Adipose tissue (tissue), 3 donors: ENCODE data around the gene SLC35F3. TPM values are rescaled to one million over a fixed set of nuclear protein-coding genes. Genes with fewer than 3 reads are reported as not detected.
"Not testable (repeated sequence)": the region's sequence is repeated elsewhere in the genome, so short reads cannot be mapped to it uniquely, and the experiment has no call there.

Experiments
- H3K27ac ChIP-seq: one replicate; pipeline ENCODE4 v1.5.1; 2013; ENCODE audit warnings: low read depth, low read length
- WGBS, 3 donors: extraction: QIAGEN DNeasy Blood & Tissue Kit; methylation state at CpG; one replicate each; pipeline ENCODE4 v1.1.7; 2013; 5-methylcytosine and 5-hydroxymethylcytosine counted together
- polyA plus RNA-seq, 3 donors: library from polyadenylated mRNA; stranded (reverse); fragments of 200-250 nt; gene quantifications; one replicate each; pipeline ENCODE4 v1.2.3, GENCODE V29; 2013
- donor health status: healthy with polysubstance abuse.
- donor health status: Bipolar disorder and iron deficiency.
- donor health status: healthy.

SLC35F3 gene
- polyA plus RNA-seq, 3 donors = 0.03 to 4.0 TPM; not detected in 1

DNA sequence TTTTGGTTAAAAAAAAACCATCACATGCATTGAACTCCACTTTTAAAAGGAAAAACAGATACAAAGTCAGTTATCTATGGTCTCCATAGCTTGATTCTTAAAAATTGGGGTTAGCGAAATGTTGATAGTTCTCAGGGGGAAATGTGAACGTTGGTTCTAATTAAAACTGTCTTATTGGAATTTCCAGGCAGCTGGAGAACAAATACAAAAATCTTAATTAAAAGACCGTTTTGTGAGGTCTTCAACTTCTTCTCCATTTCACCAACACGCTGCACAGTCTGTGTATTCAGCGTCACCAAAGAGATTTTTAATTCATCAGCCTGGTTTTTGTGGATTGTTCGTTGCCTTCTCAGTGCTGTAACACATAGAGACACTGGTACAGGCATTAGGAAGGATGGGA, 369.5 kb downstream of the SLC35F3 start:
- 83 to 89% (median 87%) methylated on average over 6 of the region's 6 CpGs for WGBS, 3 donors
- H3K27ac ChIP-seq = no peak overlapping the region

DNA sequence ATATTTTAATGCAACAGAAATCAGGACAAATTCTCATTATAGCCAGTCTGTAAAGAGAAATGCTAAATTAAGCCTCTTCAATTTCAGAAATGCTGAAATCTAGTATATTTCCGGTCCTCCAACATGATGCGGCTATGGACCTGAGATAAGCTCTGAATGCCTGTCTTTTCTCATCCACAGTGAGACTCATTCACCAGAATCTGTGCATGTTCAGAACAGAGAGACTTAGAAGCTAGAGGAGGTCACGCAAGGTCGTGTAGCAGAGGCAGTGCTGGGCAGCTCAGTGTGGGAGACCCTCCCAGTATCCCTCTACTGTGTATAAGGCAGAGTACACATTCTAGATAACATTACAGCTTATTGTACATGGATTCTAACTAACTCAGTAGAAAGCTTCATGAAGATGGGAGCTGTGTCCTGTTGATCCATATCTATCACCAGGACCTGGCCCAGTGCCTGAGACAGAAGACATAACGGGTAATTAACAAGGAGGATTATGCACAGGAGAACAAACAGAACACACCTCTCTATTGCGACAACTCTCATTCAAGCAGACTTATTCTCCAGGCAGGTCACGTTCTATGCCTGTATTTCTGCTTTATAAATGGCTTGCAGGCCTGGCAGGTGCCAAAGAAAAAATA, 371.8 kb downstream of the SLC35F3 start:
- 73 to 81% (median 78%) methylated on average over 7 of the region's 7 CpGs for WGBS, 3 donors
- H3K27ac ChIP-seq = no peak overlapping the region

DNA sequence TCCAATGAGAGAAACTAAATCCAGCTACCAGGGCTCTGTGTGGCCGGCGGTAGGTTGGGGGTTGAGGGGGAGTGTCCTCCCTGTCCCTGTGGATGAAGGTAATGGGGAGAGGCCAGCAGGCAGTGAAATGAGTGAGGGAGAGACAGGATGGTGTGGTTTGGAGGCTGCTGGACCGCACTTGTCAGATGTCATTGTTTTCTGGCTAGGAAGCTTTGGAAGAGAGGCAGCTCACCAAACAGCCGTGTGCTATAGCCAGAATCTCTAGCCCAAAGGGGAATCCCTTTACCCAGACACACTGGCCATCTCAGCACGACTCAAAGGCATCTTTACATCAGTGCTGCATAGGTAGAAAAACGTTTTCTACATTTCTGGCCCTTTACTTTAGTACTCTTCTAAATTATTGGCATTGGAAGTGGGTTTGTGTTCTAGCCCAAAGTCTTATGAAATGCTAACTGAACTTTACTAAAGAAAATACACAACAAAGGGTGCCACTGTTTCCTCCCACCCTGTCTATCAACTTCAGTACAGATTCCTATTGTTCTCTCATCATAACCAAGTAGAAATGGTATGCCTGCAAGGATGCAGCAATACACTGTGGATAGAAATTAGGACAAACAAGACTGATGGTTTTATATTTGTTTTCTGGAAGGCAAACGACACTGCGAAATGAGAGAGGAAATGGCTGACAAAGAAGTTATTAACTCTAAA, 372.8 kb downstream of the SLC35F3 start:
- no peak overlapping the region for H3K27ac ChIP-seq
- WGBS, 3 donors = 56 to 70% (median 64%) methylated on average over 8 of the region's 8 CpGs

- no peak overlapping the region for H3K27ac ChIP-seq
- WGBS, 3 donors = 79 to 94% (median 85%) methylated on average over 1 of the region's 1 CpG
Observed at GRCh38 chr1:234279021-234279420, 374.5 kb downstream of the SLC35F3 start.

- no peak overlapping the region for H3K27ac ChIP-seq
- 81 to 85% (median 84%) methylated on average over 4 of the region's 4 CpGs for WGBS, 3 donors
Observed at GRCh38 chr1:234280500-234280899, 376.0 kb downstream of the SLC35F3 start.

- no peak overlapping the region for H3K27ac ChIP-seq
- 74 to 89% (median 79%) methylated on average over 12 of the region's 12 CpGs for WGBS, 3 donors
Observed at GRCh38 chr1:234281826-234282489, 377.5 kb downstream of the SLC35F3 start.

DNA sequence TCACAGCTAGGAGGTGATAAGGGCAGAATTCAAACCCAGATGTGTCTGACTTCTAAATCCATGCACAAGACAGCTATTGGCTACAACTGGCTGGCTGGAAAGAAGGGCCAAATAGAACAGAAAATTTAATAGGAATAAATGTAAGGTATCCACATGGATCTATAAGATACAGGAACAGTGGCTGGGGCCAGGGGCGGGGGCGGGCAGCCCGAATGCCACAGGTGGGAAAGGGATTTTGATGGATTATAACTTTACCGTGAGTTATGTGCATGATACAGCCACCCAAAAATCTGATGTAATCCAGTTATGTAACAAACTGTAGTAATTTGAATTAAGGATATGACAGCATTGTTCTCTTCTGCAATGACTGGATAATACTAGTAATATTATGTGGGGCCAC, 381.7 kb downstream of the SLC35F3 start:
- H3K27ac ChIP-seq = no peak overlapping the region
- WGBS, 3 donors = 76 to 93% (median 81%) methylated on average over 4 of the region's 4 CpGs

GRCh38 chr1:234288946-234289345, 384.5 kb downstream of the SLC35F3 start:
- 74 to 84% (median 79%) methylated on average over 2 of the region's 2 CpGs for WGBS, 3 donors
- H3K27ac ChIP-seq = no peak overlapping the region

DNA sequence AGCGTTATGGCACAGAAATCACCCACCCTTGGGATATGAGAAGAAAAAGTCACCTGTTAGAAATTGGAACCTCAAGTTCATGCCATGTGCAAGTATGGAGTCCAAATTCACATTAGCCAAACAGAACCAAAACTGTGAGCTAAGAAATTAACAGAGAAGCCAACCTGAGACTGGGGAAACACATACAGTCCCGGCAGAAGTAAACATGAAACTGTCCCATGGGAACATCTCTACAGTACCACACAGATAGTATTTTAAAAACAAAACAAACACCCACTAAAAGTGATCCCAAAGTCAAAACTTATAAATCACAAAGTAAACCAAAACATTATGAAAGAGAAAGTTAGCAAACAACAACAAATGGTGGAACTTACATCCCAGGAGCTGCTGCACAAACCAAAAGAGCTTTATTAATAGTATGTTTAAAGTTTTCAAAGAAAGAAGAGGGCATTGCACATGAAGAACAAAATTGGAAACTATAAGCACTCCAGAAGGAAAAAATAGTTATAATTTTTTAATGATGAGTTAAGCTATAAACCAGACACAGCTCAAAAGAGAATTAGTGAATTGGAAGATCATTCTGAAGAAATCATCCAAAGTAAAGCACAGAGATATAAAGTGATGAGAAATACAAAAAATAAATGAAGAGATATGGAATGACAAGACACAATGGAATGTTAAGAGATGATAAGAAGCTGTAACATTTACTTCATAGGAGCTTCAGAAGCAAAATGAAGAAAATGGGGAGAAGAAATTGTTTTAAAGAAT, 385.2 kb downstream of the SLC35F3 start:
- H3K27ac ChIP-seq = no peak overlapping the region
- WGBS, 3 donors = 64 to 95% (median 68%) methylated on average over 2 of the region's 2 CpGs

- no peak overlapping the region for H3K27ac ChIP-seq
- 94 to 95% (median 95%) methylated on average over 4 of the region's 4 CpGs for WGBS, 3 donors
Observed at GRCh38 chr1:234292011-234292410, 387.5 kb downstream of the SLC35F3 start.

DNA sequence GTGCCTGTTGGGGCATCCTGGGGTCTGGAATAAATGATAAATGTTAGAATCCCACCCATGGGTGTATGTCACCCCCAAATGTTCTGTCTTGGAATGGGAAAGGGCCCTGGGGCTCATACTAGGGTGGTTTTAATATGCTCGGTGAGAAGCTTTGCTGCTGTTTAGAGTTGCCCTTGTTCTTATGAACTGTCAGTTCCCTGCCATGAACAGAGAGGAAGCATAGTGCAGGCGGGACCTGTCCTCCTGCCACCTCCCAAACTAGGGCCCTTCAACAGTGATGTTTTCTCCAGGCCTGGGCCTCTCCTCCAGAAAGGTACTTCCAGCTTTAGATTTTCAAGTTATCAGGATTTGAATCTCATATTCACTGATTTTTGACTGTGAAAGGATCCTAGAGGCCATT, 388.1 kb downstream of the SLC35F3 start:
- 89 to 92% (median 90%) methylated on average over 2 of the region's 2 CpGs for WGBS, 3 donors

DNA sequence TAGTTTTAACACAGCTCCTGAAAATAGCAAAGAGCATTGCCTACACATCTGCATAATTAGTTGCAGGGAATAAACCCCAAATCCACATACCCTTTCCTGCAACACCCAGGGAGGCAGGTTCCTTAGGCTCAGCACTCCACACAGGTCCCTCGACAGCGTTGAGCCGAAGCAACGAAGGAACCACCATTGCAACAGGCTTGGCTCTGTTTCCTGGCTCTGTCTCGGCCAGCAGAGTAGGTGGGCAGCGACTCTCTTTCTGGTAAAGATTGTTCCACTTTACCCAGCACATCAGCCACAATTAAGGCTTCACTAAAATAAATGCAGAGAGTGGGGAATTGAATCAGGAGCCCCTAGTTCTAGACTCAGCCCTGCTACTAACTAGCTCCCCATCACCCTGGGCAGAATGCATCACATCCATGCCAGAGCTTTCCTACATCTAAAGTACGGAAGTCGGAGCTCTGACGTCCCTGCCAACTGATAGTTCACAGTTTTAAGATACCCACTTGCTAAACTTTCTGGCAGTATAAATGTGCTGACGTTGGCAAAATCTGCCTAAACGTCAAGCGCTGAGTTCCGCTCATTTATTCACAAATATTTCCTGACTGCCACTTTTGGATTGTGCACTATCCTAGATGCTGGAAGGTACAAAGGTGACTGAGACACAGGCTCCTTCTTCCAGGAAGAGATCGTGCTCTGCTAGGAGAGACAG, 389.8 kb downstream of the SLC35F3 start:
- 63 to 79% (median 68%) methylated on average over 14 of the region's 14 CpGs for WGBS, 3 donors
- no peak overlapping the region for H3K27ac ChIP-seq

More for the DNA sequence above, 388.1 kb downstream of the SLC35F3 start:
- no peak overlapping the region for H3K27ac ChIP-seq

DNA sequence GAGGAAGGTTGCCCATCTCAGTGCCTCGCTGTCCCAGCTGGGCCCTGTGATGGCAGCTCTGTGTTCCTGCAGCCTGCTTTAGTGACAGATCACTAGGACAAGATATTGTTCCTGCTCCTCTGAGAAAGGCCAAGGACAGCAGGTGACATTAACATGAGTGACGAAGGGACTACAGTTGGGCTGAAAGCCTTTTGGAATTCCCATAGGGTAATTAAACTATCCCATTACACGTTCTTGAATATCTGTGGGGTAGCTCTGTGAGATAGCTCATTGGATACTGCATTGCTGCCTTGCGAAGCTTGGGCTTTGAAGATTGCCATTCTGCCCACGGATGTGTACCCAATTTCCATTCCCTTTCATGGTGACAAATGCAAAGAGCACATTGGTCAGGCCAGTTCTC, 390.6 kb downstream of the SLC35F3 start:
- no peak overlapping the region for H3K27ac ChIP-seq
- WGBS, 3 donors = 69 to 73% (median 72%) methylated on average over 5 of the region's 5 CpGs

DNA sequence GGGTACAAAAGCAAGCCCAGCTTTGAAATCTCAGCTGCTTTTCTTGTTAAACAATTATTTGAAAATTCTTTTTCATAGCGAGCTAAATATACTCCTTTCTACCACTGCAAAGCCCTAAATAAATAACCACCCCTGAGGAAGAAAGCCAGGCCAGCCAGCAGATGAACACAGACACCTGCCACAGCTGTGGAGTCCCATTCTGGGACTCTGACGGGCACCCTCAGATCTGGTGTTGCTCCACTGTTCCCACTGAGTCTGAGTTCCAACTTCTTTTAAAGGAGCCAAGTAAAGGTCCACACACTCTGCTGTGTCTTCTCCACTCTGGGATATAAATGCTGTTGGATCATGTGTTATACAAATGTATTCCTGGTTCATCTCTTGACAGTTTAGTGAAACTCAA, 391.1 kb downstream of the SLC35F3 start:
- WGBS, 3 donors = 73 to 86% (median 80%) methylated on average over 2 of the region's 2 CpGs
- H3K27ac ChIP-seq = no peak overlapping the region

DNA sequence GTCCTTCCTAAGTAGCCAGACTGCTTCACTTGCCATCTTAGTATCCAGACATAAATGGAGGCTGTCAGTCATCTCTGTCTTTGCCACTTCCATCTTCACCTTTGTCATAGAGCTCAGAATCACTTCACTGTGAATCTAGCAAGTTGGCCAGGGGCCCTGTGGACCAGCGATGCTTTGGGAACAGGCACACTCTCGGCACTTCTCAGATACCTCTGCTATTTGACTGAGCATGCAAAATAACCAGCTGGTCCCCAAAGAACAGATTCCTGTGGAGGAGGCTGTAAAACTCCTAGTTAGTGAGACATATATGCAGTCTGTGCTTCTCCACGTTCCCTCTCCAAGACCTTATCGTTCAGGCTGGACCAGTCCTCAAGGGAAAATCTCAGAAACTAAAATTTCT, 392.0 kb downstream of the SLC35F3 start:
- 66 to 83% (median 79%) methylated on average over 4 of the region's 4 CpGs for WGBS, 3 donors
- H3K27ac ChIP-seq = no peak overlapping the region

GRCh38 chr1:234297668-234298067, 393.2 kb downstream of the SLC35F3 start:
- H3K27ac ChIP-seq = no peak overlapping the region
- WGBS, 3 donors = 85 to 90% (median 86%) methylated on average over 1 of the region's 1 CpG

GRCh38 chr1:234300096-234300495, 395.6 kb downstream of the SLC35F3 start:
- 60 to 75% (median 71%) methylated on average over 2 of the region's 2 CpGs for WGBS, 3 donors
- H3K27ac ChIP-seq = no peak overlapping the region

- not testable (repeated sequence) for H3K27ac ChIP-seq
- 71 to 84% (median 82%) methylated on average over 1 of the region's 1 CpG for WGBS, 3 donors
Observed at GRCh38 chr1:234301663-234302062, 397.2 kb downstream of the SLC35F3 start.
